Measurements from ENCODE around the gene IL17D. TPM values are rescaled to one million over a fixed set of nuclear protein-coding genes. Genes with fewer than 3 reads are reported as not detected.
"Not testable (repeated sequence)": the region's sequence is repeated elsewhere in the genome, so short reads cannot be mapped to it uniquely, and the experiment has no call there.

Gene IL17D, protein sequence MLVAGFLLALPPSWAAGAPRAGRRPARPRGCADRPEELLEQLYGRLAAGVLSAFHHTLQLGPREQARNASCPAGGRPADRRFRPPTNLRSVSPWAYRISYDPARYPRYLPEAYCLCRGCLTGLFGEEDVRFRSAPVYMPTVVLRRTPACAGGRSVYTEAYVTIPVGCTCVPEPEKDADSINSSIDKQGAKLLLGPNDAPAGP
- under 1 TPM; 0.30 to 0.77 TPM for total RNA-seq

GRCh38 chr13:20702915-20703779, at the start of gene IL17D:
IL17D (plus strand) TSS chr13:20703699; CDS start chr13:20704002, 303 bp downstream.
- H3K4me1 Mint-ChIP-seq (ENCODE audit: low read depth), result peaks cover 17% of the 10 kb centered on the region
- no peaks in the 10 kb centered on the region for H3K9me3 Mint-ChIP-seq
- peak; percentile 43 to 47 for DNase-seq
- ATAC-seq (replicated peaks in 1 of 2), result peak; percentile 39 to 45
- no peaks in the 10 kb centered on the region for H3K36me3 Mint-ChIP-seq (ENCODE audit: insufficient read depth in 2 of 2)
- peaks cover 25% of the 10 kb centered on the region for H3K27me3 Mint-ChIP-seq (ENCODE audit: low read depth)
- H3K27ac Mint-ChIP-seq, result peak within 1 kb of the TSS; percentile 45
- peak within 1 kb of the TSS; percentile 90 to 97 for H3K4me3 Mint-ChIP-seq

- no peak for DNase-seq
- no peak for ATAC-seq (replicated peaks in 1 of 2)
- no peaks in the 10 kb centered on the region for H3K4me1 Mint-ChIP-seq (ENCODE audit: low read depth)
- H3K36me3 Mint-ChIP-seq (ENCODE audit: insufficient read depth in 2 of 2), result no peaks in the 10 kb centered on the region
- H3K9me3 Mint-ChIP-seq, result no peaks in the 10 kb centered on the region
- no peak overlapping the region for H3K27ac Mint-ChIP-seq
- H3K27me3 Mint-ChIP-seq (ENCODE audit: low read depth), result no peaks in the 10 kb centered on the region
- H3K4me3 Mint-ChIP-seq, result no peak overlapping the region
Observed at GRCh38 chr13:20654156-20654555, 49.3 kb upstream of the IL17D start.

DNA sequence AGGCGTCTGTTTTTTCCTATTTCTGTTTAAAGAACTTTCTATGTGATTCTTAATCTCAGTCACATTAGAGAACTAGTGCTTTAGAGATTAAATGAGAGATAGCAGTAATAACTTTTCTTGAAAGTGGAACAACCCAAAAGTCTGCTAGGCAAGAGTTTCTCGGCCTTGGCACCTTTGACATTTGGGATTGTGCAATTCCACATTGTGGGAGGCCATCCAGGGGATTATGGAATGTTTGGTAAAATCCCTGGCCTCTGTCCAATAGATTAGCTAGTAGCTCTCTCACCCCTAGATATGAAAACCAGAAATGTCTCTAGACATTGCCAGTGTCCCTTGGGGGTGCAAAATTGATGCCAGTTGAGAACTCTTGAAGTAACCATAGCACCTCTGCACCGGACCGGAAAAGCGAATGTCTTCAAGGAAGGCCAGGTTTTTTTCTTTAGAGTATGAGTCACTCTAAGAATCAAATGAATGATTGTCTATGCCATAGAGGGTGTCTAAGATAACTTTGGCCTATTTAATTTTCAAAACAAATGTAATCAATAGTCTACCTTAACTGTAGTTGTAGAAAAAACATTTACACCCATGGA, 45.0 kb upstream of the IL17D start:
- ATAC-seq (replicated peaks in 1 of 2), result no peak
- no peak for DNase-seq
- Mint-ChIP-seq H3K27me3 (ENCODE audit: low read depth) (no peaks in the 10 kb centered on the region), H3K4me1 (ENCODE audit: low read depth) (no peaks in the 10 kb centered on the region), H3K27ac (no peak overlapping the region), H3K9me3 (no peaks in the 10 kb centered on the region), H3K4me3 (no peak overlapping the region), H3K36me3 (ENCODE audit: insufficient read depth in 2 of 2) (no peaks in the 10 kb centered on the region)

GRCh38 chr13:20664351-20664750, 39.1 kb upstream of the IL17D start:
- no peak for DNase-seq

GRCh38 chr13:20666948-20667347, 36.6 kb upstream of the IL17D start:
- Mint-ChIP-seq H3K9me3 (no peaks in the 10 kb centered on the region), H3K4me3 (no peak overlapping the region), H3K36me3 (ENCODE audit: insufficient read depth in 2 of 2) (no peaks in the 10 kb centered on the region), H3K27me3 (ENCODE audit: low read depth) (no peaks in the 10 kb centered on the region), H3K27ac (no peak overlapping the region), H3K4me1 (ENCODE audit: low read depth) (no peaks in the 10 kb centered on the region)
- DNase-seq, result no peak
- no peak for ATAC-seq (replicated peaks in 1 of 2)

More at GRCh38 chr13:20664351-20664750, 39.1 kb upstream of the IL17D start:
- no peak for ATAC-seq (replicated peaks in 1 of 2)
- H3K36me3 Mint-ChIP-seq (ENCODE audit: insufficient read depth in 2 of 2), result no peaks in the 10 kb centered on the region
- H3K4me1 Mint-ChIP-seq (ENCODE audit: low read depth), result no peaks in the 10 kb centered on the region
- no peak overlapping the region for H3K4me3 Mint-ChIP-seq
- H3K27ac Mint-ChIP-seq, result no peak overlapping the region
- no peaks in the 10 kb centered on the region for H3K27me3 Mint-ChIP-seq (ENCODE audit: low read depth)
- H3K9me3 Mint-ChIP-seq, result no peaks in the 10 kb centered on the region

DNA sequence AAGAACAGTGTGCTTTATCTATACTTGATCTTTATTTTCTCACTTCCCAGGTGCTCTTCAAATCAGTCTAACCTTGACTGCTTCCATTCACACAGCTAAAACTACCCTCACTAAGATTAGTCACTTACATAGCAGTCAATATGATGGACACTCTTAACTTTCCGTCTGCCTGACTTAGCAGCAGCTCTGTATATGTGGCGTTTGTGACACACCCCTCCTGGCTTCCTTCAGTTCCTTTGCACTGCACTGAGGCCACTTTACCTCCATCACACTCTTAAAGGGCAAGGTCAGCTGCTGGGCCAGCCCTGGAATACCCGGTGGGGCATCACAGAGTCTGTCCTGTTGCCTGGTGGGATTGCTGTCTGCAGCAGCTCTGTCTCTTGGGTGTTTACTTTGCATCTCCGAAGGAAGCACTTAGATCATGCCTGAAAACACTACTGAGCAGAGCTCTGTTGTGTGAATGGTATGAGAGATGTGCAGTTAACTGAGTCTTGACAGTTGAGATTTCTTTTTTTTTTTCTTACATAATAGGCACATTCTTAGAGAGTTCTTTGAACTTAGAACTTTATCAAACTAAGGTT, 35.6 kb upstream of the IL17D start:
- Mint-ChIP-seq H3K36me3 (ENCODE audit: insufficient read depth in 2 of 2) (no peaks in the 10 kb centered on the region), H3K9me3 (no peaks in the 10 kb centered on the region), H3K27ac (no peak overlapping the region), H3K4me1 (ENCODE audit: low read depth) (no peaks in the 10 kb centered on the region), H3K4me3 (no peak overlapping the region), H3K27me3 (ENCODE audit: low read depth) (no peaks in the 10 kb centered on the region)
- DNase-seq, result no peak
- no peak for ATAC-seq (replicated peaks in 1 of 2)

DNA sequence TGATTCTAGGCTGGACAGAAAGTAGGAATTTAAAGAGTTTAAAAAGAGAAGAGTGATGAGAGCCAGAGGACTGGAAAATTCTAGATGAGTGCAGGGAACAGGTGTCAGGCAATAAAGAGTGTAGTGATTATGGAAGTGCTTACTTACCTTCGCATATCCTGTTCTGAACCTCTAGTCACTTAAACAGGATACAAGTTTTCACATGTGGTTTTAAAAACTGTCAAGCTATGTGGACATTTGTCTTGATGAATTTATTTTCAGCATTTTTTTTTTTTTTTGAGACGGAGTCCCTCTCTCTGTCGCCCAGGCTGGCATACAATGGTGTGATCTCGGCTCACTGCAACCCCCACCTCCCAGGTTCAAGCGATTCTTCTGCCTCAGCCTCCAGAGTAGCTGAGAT, 34.3 kb upstream of the IL17D start:
- Mint-ChIP-seq H3K27ac (no peak overlapping the region), H3K27me3 (ENCODE audit: low read depth) (no peaks in the 10 kb centered on the region), H3K36me3 (ENCODE audit: insufficient read depth in 2 of 2) (no peaks in the 10 kb centered on the region), H3K9me3 (no peaks in the 10 kb centered on the region), H3K4me1 (ENCODE audit: low read depth) (no peaks in the 10 kb centered on the region), H3K4me3 (no peak overlapping the region)
- DNase-seq (no peak), ATAC-seq (replicated peaks in 1 of 2) (no peak)

DNA sequence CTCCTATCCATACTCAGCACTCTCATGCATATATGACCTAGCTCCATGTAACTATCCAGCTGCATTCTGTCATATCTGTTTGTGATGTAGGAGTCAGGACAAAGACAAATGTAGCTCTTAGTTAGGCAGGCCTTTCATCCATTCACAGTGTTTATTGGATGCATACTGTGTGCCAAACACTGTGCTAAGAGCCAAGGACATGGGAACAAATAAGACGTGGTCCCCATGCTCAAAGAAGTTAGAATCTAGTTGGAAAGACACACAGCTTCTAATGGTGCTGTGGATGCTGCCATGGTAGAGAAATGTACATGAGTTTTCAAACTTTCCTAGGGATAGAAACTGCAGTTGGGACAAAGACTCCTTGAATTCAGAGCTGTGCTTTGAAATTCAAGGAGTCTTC, 31.7 kb upstream of the IL17D start:
- DNase-seq (no peak), ATAC-seq (replicated peaks in 1 of 2) (no peak)
- H3K27me3 Mint-ChIP-seq (ENCODE audit: low read depth), result no peaks in the 10 kb centered on the region
- H3K4me1 Mint-ChIP-seq (ENCODE audit: low read depth), result no peaks in the 10 kb centered on the region
- no peak overlapping the region for H3K27ac Mint-ChIP-seq
- H3K36me3 Mint-ChIP-seq (ENCODE audit: insufficient read depth in 2 of 2), result no peaks in the 10 kb centered on the region
- H3K9me3 Mint-ChIP-seq, result no peaks in the 10 kb centered on the region
- H3K4me3 Mint-ChIP-seq, result no peak overlapping the region

- H3K4me1 Mint-ChIP-seq (ENCODE audit: low read depth), result no peaks in the 10 kb centered on the region
- DNase-seq (no peak), ATAC-seq (replicated peaks in 1 of 2) (no peak)
- no peaks in the 10 kb centered on the region for H3K36me3 Mint-ChIP-seq (ENCODE audit: insufficient read depth in 2 of 2)
- H3K9me3 Mint-ChIP-seq, result no peaks in the 10 kb centered on the region
- H3K27me3 Mint-ChIP-seq (ENCODE audit: low read depth), result no peaks in the 10 kb centered on the region
- H3K4me3 Mint-ChIP-seq, result no peak overlapping the region
- H3K27ac Mint-ChIP-seq, result no peak overlapping the region
Observed at GRCh38 chr13:20672772-20673171, 30.7 kb upstream of the IL17D start.

GRCh38 chr13:20673715-20674114, 29.8 kb upstream of the IL17D start:
- DNase-seq, result no peak
- H3K27ac Mint-ChIP-seq, result peak overlapping the region; percentile 2
- H3K27me3 Mint-ChIP-seq (ENCODE audit: low read depth), result no peaks in the 10 kb centered on the region
- H3K4me1 Mint-ChIP-seq (ENCODE audit: low read depth), result no peaks in the 10 kb centered on the region
- no peaks in the 10 kb centered on the region for H3K36me3 Mint-ChIP-seq (ENCODE audit: insufficient read depth in 2 of 2)
- H3K9me3 Mint-ChIP-seq, result no peaks in the 10 kb centered on the region
- ATAC-seq (replicated peaks in 1 of 2), result no peak
- H3K4me3 Mint-ChIP-seq, result no peak overlapping the region

- Mint-ChIP-seq H3K9me3 (no peaks in the 10 kb centered on the region), H3K27ac (no peak overlapping the region), H3K27me3 (ENCODE audit: low read depth) (no peaks in the 10 kb centered on the region), H3K36me3 (ENCODE audit: insufficient read depth in 2 of 2) (no peaks in the 10 kb centered on the region), H3K4me1 (ENCODE audit: low read depth) (no peaks in the 10 kb centered on the region), H3K4me3 (no peak overlapping the region)
- no peak for ATAC-seq (replicated peaks in 1 of 2)
- DNase-seq, result no peak
Observed at GRCh38 chr13:20676213-20676612, 27.3 kb upstream of the IL17D start.

GRCh38 chr13:20678606-20679005, 24.9 kb upstream of the IL17D start:
- H3K27ac Mint-ChIP-seq; H3K36me3 Mint-ChIP-seq (ENCODE audit: insufficient read depth in 2 of 2); H3K4me3 Mint-ChIP-seq; H3K9me3 Mint-ChIP-seq; H3K4me1 Mint-ChIP-seq (ENCODE audit: low read depth); DNase-seq; ATAC-seq (replicated peaks in 1 of 2); H3K27me3 Mint-ChIP-seq (ENCODE audit: low read depth): not testable (repeated sequence)

DNA sequence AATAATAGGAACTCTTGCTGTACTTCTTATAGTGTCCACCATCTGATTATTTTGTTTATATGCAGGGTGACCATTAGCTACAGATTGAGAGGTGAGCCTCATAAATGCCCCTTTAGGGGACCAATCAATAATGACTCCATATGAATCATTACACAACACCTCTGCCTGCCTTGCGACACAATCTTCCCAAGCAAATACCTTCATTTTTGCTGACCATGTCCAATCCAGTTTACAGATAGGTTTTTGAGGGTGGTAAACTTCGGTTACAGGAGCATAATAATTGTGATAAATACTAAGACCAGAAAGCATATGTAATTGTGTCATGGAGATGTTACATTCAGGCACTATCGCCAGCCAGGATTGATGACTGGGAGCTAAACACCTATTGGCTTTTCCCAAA, 23.6 kb upstream of the IL17D start:
- Mint-ChIP-seq H3K27me3 (ENCODE audit: low read depth) (no peaks in the 10 kb centered on the region), H3K4me3 (no peak overlapping the region), H3K36me3 (ENCODE audit: insufficient read depth in 2 of 2) (no peaks in the 10 kb centered on the region), H3K27ac (no peak overlapping the region), H3K9me3 (no peaks in the 10 kb centered on the region), H3K4me1 (ENCODE audit: low read depth) (no peaks in the 10 kb centered on the region)
- DNase-seq (no peak), ATAC-seq (replicated peaks in 1 of 2) (no peak)

Data from activated T-cell treated with anti-CD3 and anti-CD28 coated beads, Interleukin-2, amount 50 U/mL, for 72 hours (primary cell).